OCI-LY3 (cell line): ENCODE results near the gene SSTR4.

ENCODE experiments used
- EZH2phosphoT487 ChIP-seq: fragments of 200-600 bp; shearing (Covaris generic); IDR thresholded peaks from 2 replicates; pipeline ENCODE4 v1.6.1; 2018; ENCODE audit warnings: antibody characterized with exemption, mixed run types, low read depth
- TF ChIP-seq, protein P1 (sequence below): fragments of 200-600, 300-600 bp; sonication (generic); IDR thresholded peaks from 2 replicates; pipeline ENCODE4 v1.5.1; 2014; ENCODE audit warnings: antibody characterized with exemption, low read length, low read depth

DNA sequence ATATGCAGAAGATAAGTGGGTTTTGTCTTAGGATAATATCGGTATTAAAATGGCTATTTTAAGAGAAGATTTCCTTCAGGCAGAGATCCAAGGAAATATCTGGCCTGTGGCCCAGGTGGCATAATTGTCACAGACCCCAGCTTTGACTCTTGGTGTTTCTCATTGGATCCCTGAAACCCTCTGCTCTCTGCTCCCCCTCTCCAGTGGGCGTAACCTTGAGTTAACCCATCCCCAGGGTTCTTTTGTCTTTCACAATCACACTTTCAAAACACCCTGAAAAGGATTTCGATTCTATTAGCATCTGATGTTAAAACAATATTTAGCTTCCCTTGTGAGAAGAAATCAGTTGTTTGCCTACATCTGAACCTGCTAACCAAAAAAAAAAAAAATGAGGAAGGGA is 7.2 kb downstream of the SSTR4 start:
- TF ChIP-seq, protein P1, sequence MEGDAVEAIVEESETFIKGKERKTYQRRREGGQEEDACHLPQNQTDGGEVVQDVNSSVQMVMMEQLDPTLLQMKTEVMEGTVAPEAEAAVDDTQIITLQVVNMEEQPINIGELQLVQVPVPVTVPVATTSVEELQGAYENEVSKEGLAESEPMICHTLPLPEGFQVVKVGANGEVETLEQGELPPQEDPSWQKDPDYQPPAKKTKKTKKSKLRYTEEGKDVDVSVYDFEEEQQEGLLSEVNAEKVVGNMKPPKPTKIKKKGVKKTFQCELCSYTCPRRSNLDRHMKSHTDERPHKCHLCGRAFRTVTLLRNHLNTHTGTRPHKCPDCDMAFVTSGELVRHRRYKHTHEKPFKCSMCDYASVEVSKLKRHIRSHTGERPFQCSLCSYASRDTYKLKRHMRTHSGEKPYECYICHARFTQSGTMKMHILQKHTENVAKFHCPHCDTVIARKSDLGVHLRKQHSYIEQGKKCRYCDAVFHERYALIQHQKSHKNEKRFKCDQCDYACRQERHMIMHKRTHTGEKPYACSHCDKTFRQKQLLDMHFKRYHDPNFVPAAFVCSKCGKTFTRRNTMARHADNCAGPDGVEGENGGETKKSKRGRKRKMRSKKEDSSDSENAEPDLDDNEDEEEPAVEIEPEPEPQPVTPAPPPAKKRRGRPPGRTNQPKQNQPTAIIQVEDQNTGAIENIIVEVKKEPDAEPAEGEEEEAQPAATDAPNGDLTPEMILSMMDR = no peak
- no peak for TF ChIP-seq EZH2phosphoT487
